Measurements from ENCODE around the gene CCM2. TPM values are rescaled to one million over a fixed set of nuclear protein-coding genes. Genes with fewer than 3 reads are reported as not detected.

Gene CCM2
- 31.1 and 38.3 TPM in 2 replicates for polyA plus RNA-seq (2014; cell fraction: cytosol; rRNA removed)
- polyA plus RNA-seq (2014; cell fraction: nucleus; rRNA removed), result 30.9 and 32.2 TPM in 2 replicates

- DNase-seq (ENCODE audit: low spot score), result peak; percentile 44
Observed at GRCh38 chr7:45000093-45001032, at the start of gene CCM2. Gene CCM2 (plus strand): TSS chr7:45000201. CDS start chr7:45000334, 133 bp downstream.

GRCh38 chr7:44953156-44953555, 46.8 kb upstream of the CCM2 start:
- DNase-seq (ENCODE audit: low spot score), result no peak

GRCh38 chr7:44955733-44956132, 44.3 kb upstream of the CCM2 start:
- DNase-seq (ENCODE audit: low spot score), result no peak

DNA sequence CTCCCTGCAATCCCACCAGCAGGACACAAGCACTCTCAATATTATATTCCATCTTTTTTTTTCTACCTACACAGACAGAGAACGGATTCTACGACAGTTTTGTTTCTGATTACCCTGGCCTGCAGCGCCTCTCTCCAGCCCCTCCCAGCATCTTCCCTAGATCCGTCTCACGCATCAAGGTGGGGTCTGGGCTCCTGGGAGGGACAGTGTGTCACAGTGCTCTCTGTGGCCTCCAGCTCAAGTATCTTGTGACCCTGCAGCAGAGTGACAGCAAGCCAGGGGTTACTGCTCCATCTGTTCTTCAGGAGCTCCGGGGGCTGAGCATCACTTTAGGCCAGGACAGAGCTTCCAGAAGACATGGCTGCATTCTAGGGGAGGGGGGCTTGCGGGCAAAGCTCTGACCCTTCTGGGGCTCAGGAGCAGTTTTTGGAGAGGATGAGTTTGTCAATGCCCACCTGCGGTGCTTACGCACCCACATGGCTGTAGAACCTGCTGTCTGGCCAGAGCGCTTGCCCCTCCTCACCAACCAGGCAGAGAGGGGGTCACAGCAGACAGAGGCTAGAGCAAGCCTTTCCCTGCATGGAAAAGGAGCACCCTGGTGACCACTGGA, 43.7 kb upstream of the CCM2 start:
- no peak for DNase-seq (ENCODE audit: low spot score)

GRCh38 chr7:44958645-44959344, 41.2 kb upstream of the CCM2 start:
- DNase-seq (ENCODE audit: low spot score), result no peak

DNA sequence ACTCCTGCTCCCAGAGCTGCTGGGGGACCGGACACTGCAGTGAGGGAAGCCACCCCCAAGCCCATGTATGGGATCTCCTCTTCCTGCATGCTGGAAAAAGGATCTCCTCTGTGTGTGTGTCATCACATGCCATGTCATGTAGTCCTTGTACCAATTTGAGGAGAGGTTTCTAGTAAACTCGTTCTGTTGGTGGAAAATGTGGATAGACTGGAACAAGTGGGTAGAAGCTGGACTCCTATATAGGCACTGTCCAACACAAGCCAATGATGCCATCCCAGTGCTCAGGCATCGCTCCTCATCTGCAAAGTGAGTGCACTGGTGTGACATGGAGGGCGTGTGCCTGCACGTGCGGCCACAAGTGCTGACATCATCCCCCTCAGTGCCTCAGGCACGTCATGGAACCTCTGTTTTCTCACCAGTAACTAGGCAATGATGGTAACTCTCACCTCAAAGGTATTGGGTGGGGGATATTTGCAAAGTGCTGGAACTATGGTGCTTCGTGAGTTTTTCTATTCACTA, 40.5 kb upstream of the CCM2 start:
- DNase-seq (ENCODE audit: low spot score), result no peak

DNA sequence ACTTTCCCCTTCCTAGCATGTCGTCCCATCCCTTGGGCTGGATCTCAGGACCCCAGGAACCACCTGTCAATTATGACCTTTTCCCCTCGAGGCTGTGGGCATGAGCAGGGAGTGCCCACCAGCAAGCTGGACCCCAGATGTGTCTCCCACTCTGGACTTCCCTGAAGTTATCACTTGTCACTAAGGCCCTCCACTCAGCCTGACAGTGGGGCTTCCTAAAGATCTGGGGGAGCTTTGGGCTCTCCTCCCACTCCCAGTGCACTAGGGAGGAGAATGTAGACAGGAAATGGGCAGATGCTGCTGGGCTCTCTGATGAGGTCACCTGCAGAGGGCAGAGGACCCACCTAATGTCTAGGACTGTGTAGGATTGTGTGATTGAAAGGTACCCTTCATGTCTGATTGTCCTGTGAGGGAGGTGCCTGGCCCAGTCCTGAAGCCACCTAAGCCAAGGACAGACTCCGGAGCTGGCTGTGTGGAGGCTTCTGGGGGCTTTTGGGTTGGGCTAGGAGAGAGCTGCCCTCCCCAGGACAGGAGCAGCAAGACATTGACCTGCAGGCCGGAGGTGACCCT, 39.9 kb upstream of the CCM2 start:
- no peak for DNase-seq (ENCODE audit: low spot score)

DNA sequence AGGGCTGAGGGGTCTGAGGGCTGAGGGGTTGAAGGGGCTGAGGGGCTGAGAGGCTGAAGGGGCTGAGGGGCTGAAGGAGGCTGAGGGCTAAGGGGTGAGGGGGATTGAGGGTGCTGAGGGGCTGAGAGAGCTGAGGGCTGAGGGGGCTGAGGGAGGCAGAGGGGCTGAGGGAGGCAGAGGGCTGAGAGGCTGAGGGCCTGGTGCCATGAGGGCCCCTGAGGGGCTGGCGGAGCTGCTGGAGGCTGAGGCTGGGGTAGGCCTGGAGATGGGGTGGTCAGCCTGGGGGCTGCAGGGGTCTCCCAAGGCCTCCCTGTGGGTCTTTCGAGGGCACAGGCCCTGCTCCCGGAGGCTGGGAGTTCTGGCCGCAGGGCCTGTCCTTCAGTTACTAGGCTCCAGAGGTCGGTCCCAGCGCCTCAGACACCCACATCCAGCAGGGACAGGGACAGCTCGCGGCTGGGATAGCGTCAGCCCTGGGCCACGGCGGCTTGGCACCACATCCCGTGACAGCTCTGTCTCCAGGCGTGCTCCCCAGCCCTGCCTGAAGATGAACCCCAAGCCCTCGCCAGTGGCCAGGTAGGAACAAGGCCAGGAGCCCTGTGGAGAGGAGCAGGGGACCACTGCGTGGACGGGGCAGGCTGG, 38.0 kb upstream of the CCM2 start:
- no peak for DNase-seq (ENCODE audit: low spot score)

- DNase-seq (ENCODE audit: low spot score), result no peak
Observed at GRCh38 chr7:44962483-44963251, 37.3 kb upstream of the CCM2 start.

GRCh38 chr7:44963364-44964290, 36.4 kb upstream of the CCM2 start:
- DNase-seq (ENCODE audit: low spot score), result no peak

DNA sequence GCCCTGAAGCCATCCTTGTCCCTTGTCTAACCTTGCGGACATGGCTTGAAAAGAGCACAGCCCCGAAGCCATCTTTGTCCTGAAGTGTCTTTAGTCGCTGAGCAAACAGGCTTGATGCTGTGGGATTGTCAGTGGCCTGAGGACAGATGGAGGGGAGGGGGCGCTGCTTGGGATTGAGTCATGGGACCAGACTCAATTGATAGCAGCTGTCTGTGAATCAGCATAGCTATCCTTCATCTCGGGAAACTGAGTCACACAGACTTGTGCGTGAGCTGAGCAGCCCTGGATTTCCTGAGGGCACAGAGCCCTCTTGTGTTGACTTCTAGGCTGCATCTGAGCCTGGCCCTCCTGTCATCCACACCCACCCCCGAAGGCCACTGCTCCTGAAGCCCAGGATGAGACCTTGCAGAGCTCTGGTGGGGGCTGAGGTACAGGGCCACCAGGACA, 35.6 kb upstream of the CCM2 start:
- no peak for DNase-seq (ENCODE audit: low spot score)

DNA sequence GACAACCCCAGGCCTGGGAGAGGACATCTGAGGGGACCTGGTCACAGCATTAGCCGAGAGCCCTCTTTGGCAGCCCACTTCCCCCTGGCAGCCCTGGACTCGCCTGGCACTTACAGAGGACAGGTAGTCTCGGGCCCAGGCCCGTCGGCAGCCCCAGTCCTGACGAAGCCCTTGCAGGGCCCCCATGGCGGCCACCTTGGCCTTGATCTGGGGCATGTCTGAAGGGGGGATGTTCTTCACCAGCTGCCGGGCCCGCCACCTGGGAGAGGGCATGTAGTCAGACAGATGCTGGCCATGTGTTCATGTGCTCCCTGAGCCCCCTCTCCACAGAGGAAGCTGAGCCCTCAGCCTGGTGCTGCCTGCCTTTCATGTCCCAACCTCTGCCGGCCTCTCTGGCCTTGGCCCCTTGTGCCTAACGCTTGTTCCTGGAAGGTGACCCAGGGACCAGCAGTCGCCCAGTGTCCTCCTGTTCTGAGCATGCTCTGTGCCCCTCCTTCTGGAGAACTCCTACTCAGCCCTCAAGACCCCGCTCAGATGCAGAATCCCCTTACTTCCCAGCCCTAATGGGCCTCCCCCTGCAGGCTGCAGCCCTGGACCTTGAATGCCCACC, 35.1 kb upstream of the CCM2 start:
- no peak for DNase-seq (ENCODE audit: low spot score)

GRCh38 chr7:44965441-44965903, 34.5 kb upstream of the CCM2 start:
- DNase-seq (ENCODE audit: low spot score), result no peak

DNA sequence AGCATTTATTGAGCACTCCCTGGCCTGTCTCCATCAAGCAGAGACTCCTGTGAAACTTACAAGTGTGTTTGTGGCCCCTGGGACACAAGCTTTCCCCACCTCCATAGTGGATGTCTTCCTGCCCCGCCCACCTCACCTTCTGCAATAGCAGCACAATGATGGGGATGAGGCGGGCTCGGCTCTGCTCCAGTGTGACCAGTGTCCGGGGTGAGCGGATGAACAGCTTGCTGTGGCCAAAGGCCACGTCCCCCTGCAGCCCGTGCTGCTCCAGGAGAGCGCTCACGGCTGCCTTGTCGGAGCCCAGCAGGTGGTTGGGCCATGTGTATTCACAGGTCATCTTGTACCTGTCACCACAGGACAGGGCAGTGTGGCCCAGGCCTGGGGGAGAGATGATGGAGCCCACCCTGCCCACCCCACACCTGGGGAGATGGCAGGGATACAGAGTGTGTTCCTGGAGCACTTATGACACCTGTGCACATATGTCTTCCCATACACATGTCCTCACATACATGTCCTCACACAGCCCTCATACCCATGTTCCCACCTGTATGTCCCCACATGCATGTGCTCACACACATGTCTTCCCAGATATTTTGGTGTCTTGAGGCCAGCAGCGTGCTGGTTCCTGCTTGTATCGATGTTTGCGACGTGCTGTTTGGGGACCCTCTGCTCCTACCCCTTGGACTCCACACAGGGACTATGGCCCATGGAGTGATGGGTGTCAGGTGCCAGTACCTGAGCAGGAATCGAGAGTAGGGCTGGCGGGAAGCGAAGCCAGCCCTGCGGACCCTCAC, 33.9 kb upstream of the CCM2 start:
- DNase-seq (ENCODE audit: low spot score), result no peak

DNA sequence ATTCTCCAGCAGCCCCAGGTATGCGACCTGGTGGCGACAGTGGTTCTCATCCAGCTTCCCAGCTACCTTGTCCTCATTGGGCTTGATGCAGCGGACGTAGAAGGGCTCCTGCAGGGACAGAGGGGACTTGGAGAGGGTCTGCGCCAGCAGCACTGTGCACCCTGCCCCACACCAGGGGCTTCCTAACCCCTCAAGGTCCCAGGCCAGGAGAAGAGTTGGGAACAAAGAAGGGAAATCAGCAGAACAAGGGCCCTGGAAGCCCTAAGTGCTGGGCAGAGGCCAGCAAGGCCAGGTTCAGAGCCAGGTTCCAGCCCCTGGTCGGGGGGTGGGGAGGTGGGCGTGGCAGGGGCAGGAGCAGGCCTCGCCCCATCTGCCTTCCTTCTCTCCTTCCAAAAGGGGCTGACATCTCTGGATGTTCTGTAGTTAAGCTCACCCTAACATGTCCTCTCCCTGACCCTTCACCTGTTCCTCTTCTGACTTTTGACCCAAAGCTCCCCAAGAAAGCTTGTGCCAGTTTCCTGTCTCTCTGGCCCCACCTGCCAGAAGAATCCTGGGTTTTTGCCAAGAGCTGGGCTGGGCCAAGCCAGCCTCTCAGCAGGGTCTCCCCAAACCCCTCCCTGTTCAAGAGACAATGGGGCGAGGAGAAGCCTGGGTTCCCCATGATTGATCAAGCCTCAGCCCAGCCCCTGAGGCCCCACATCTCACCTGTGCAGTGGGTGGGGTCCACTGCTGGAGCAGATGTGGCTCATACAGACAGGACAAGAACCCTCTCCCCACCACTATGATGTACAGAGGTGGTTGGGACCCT, 33.1 kb upstream of the CCM2 start:
- no peak for DNase-seq (ENCODE audit: low spot score)

- peak; percentile 62 for DNase-seq (ENCODE audit: low spot score)
Observed at GRCh38 chr7:44967571-44968446, 32.2 kb upstream of the CCM2 start.
